ENCODE results near the gene NEDD4L.

GRCh38 chr18:58254873-58255511 is 211.0 kb downstream of the NEDD4L start:
- TF ChIP-seq CTCF (IDR thresholded peaks at IDR 0.05) (no peak), POLR2A (IDR thresholded peaks at IDR 0.05) (no peak)

Data from adrenal gland (tissue), 5 donors.